ENCODE data around the gene UMAD1. TPM values are rescaled to one million over a fixed set of nuclear protein-coding genes. Genes with fewer than 3 reads are reported as not detected.
"Not testable (repeated sequence)": the region's sequence is repeated elsewhere in the genome, so short reads cannot be mapped to it uniquely, and the experiment has no call there.

Gene UMAD1
- total RNA-seq, 1 donor: 8.2 TPM

DNA sequence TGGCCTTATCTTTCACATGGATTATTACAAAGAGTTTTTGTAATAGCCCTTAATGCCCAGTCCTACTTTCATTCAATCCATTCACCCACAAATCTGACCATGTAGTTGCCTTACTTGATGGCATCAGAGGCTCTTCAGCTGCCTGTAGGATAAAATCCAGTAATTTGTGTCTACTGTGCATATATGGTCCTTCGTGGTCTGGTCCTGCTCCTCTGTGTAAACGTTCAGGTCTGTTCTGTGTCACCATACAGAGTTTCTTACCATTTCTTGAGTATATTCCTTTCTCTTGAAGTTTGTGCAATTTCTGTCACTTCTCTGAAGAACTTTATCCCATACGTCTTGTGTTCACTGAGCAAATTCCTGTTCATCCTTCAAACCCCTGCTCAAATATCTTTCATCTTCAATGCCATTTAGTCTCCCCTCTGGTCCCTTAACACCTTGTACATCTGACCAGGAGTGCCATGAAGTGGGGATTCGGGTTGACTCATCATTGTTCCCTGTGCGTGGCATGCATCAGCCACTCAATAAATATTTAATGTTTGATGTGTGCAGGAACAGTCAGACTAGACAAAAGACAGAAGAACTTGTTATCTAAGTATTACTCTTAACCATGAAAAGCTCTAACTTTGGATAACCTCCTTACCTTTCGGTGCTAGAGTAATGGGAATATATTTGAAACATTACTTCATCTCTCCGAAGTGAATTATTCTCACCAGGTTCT, 176.4 kb downstream of the UMAD1 start:
- H3K9me3 ChIP-seq (ENCODE audit: low read depth, low read length): no peaks in the 10 kb centered on the region
- H3K4me1 ChIP-seq (ENCODE audit: insufficient read depth, low read length): peaks cover 23% of the 10 kb centered on the region
- H3K4me3 ChIP-seq (ENCODE audit: low read length): no peak overlapping the region
- no peaks in the 10 kb centered on the region for H3K27me3 ChIP-seq (ENCODE audit: insufficient read depth, low read length)

DNA sequence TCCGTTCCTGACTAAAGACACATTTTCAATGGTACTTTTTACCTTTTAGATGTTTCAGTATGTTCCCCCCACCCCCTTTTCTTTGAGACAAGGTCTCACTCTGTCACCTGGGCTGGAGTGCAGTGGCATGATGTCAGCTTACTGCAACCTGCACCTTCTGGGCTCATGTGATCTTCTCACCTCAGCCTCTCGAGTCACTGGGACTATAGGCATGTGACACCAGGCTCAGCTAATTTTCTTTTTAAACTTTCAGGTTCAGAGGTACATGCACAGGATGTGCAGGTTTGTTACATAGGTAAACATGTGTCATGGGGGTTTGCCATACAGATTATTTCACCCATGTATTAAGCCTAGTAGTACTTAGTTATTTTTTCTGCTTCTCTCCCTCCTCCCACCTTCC, 177.2 kb downstream of the UMAD1 start:
- Histone ChIP-seq H3K9me3 (ENCODE audit: low read depth, low read length) (no peaks in the 10 kb centered on the region), H3K4me3 (ENCODE audit: low read length) (no peak overlapping the region), H3K27me3 (ENCODE audit: insufficient read depth, low read length) (no peaks in the 10 kb centered on the region), H3K4me1 (ENCODE audit: insufficient read depth, low read length) (peaks cover 23% of the 10 kb centered on the region)

DNA sequence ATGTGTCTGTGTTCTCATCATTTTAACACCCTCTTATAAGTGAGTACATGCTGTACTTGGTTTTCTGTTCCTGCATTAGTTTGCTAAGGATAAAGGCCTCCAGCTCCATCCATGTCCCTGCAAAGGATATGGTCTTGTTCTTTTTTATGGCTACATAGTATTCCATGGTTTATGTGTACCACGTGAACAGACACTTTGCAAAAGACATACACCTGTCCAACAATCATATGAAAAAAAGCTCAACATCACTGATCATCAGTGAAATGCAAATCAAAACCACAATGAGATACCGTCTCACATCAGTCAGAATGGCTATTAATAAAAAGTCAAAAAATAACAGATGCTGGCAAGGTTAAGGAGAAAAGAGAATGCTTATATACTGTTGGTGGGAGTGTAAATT, 177.6 kb downstream of the UMAD1 start:
- H3K4me3 ChIP-seq (ENCODE audit: low read length); H3K27me3 ChIP-seq (ENCODE audit: insufficient read depth, low read length); H3K9me3 ChIP-seq (ENCODE audit: low read depth, low read length): not testable (repeated sequence)
- peaks cover 23% of the 10 kb centered on the region for H3K4me1 ChIP-seq (ENCODE audit: insufficient read depth, low read length)

DNA sequence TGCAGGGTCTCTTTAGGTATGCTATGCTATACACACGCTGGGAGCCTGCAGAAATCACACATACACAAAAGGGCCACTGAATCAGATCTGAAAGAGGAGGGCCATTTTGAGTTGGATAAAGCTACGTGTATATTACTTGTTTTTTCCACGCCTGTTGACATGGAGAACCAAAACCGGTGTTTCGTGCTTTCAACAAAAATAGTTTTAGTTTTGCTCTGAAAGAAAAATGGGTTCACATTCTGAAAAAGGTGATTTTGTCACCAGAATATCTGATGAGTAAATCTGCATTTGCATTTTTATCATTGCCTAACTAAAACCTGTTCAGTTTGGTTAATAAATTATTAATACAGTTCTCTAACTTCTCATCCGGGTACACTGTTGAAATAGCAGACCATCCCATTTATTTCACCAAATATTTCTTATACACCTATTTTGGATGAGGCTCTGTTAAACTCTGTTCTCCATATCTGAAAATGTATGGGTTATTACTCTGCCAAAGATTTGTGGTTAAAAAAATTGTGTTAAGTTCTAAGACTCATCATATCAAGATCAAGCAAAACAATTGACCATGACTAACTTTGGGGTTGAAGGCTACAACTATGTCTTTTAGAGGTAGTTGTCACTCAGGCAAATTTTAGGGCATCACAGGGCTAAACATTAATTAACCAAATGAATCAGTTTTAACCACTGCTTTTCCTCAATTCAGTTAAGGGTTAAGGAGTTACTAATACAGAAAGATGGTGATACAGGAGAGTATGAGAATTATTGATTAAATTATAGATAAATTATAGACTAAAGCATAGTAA, 179.1 kb downstream of the UMAD1 start:
- Histone ChIP-seq H3K4me1 (ENCODE audit: insufficient read depth, low read length) (peaks cover 23% of the 10 kb centered on the region), H3K9me3 (ENCODE audit: low read depth, low read length) (no peaks in the 10 kb centered on the region), H3K27me3 (ENCODE audit: insufficient read depth, low read length) (no peaks in the 10 kb centered on the region), H3K4me3 (ENCODE audit: low read length) (no peak overlapping the region)

DNA sequence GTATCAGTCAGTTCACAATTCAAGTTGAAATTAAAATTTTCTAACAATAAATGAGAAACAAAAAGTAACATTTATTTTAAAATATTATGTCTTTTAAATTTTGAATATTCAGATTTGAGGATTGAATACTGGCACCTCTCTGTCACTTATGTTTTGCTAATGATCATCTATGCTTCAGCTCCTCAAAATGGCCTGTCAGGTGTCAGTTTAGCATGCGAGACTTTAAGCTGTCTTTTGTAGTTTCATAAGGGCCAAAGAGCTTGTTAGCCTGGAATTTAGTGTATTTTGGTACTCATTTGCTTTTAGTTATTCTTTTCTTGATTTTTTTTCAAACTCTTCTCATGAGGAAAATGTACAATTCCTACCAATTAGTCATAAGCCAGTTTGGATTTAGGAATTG, 179.9 kb downstream of the UMAD1 start:
- Histone ChIP-seq H3K4me1 (ENCODE audit: insufficient read depth, low read length) (peaks cover 22% of the 10 kb centered on the region), H3K27me3 (ENCODE audit: insufficient read depth, low read length) (no peaks in the 10 kb centered on the region), H3K9me3 (ENCODE audit: low read depth, low read length) (no peaks in the 10 kb centered on the region), H3K4me3 (ENCODE audit: low read length) (no peak overlapping the region)

DNA sequence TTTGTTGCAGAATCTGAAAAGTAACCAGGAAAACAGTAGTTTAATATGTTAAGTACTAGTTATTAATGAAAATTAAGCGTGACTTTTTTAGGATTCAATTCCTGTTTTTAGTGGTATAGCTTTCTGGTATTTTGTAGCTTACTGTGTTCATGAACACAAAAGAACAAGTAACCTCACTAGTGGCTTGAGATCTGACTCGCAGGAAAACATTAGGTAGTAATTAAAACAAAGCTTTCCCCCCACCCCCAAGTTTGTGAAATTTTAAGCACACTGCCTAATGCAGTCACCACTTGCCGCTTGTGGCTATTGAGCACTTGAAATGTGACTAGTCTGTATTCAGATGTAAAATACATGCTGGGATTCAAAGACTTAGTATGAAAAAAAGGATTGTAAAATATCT, 180.4 kb downstream of the UMAD1 start:
- Histone ChIP-seq H3K4me1 (ENCODE audit: insufficient read depth, low read length) (peaks cover 17% of the 10 kb centered on the region), H3K9me3 (ENCODE audit: low read depth, low read length) (no peaks in the 10 kb centered on the region), H3K4me3 (ENCODE audit: low read length) (no peak overlapping the region), H3K27me3 (ENCODE audit: insufficient read depth, low read length) (no peaks in the 10 kb centered on the region)

DNA sequence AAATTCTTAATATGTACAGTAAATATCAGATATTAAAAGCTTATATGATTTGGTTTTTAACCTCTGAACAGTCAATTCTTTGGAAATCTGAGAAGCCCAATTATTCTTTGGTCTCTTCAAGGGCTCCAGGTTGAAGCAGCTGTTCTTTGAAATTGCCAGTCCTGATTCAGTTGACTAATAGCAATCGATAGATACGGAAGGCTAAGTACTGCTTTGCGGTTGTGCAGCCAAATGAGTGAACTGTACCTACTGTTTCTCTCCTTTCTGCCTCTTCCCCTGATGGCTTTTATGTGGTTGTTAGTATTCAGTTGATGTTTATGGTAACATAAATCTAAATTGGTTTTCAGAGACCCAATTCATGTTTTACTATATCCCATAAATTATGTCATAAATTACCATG, 181.0 kb downstream of the UMAD1 start:
- Histone ChIP-seq H3K27me3 (ENCODE audit: insufficient read depth, low read length) (no peaks in the 10 kb centered on the region), H3K4me3 (ENCODE audit: low read length) (no peak overlapping the region), H3K4me1 (ENCODE audit: insufficient read depth, low read length) (peaks cover 11% of the 10 kb centered on the region), H3K9me3 (ENCODE audit: low read depth, low read length) (no peaks in the 10 kb centered on the region)

DNA sequence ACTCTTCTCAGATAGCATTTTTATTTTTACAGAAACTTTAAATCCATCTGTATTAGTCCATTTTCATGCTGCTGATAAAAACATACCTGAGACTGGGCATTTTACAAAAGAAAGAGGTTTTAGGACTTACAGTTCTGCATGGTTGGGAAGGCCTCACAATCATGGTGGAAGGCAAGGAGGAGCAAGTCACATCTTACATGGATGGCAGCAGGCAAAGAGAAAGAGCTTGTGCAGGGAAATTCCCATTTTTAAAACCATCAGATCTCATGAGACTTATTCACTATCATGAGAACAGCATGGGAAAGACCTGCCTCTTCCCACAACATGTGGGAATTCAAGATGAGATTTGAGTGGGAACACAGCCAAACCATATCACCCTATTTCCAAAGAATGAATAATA, 184.7 kb downstream of the UMAD1 start:
- H3K4me3 ChIP-seq (ENCODE audit: low read length); H3K9me3 ChIP-seq (ENCODE audit: low read depth, low read length); H3K4me1 ChIP-seq (ENCODE audit: insufficient read depth, low read length); H3K27me3 ChIP-seq (ENCODE audit: insufficient read depth, low read length): not testable (repeated sequence)

DNA sequence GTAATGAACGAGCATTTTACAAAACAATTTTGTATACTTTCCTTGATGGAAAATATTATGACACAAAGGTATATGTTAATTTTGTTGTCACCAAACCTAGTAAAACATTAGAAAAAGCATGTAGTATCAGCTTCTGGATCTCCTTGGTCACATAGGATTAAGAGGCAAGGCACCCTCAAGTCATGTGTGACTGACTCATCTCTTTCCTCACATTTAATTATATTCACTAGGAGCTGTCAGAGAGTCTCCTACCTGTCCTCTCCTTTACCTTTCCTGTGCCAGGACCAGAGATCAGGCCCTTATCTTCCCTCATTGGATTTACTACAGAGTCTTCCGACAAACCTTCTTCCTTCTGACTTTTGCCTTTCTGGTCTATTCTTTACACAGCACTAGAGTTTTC, 189.1 kb downstream of the UMAD1 start:
- H3K4me3 ChIP-seq (ENCODE audit: low read length): no peak overlapping the region
- H3K9me3 ChIP-seq (ENCODE audit: low read depth, low read length): no peaks in the 10 kb centered on the region

DNA sequence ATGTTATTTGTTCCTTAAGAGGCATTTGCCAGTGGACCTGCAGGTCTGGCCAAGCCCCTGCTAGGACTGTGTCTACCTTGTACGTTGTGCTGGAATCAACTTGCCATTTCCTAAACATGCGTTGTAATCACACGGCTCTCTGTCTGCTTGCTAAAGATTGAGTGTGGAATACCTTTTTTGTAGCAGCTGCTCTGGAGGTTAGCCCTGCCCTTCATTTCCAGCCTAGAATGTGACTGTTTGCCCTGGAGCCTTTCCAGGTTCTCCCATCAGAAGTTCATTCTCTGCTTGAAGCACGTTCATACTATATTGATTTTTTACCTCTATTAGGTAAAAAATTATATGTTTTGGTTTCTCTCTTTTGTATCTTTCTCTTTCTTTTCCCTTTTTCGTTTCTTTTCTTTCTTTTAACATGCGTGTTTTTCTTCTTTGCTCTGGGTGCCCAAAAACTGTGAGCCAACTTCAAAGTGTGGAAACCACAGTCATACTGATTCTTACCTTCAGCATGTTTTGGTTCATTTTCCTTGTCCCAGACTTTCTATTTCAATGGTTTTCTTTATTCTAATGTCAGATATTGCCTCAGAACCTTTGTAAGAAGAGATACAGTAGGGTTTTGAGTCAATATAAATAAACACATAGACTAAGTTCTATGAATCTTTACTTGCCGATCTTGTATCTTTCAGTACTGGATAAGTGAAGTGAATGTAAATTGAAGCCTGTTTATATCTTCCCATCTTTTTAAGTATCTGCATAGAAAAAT, 189.7 kb downstream of the UMAD1 start:
- Histone ChIP-seq H3K9me3 (ENCODE audit: low read depth, low read length) (no peaks in the 10 kb centered on the region), H3K4me1 (ENCODE audit: insufficient read depth, low read length) (no peaks in the 10 kb centered on the region), H3K27me3 (ENCODE audit: insufficient read depth, low read length) (no peaks in the 10 kb centered on the region), H3K4me3 (ENCODE audit: low read length) (no peak overlapping the region)

More for the DNA sequence above, 189.1 kb downstream of the UMAD1 start:
- Histone ChIP-seq H3K4me1 (ENCODE audit: insufficient read depth, low read length) (no peaks in the 10 kb centered on the region), H3K27me3 (ENCODE audit: insufficient read depth, low read length) (no peaks in the 10 kb centered on the region)

DNA sequence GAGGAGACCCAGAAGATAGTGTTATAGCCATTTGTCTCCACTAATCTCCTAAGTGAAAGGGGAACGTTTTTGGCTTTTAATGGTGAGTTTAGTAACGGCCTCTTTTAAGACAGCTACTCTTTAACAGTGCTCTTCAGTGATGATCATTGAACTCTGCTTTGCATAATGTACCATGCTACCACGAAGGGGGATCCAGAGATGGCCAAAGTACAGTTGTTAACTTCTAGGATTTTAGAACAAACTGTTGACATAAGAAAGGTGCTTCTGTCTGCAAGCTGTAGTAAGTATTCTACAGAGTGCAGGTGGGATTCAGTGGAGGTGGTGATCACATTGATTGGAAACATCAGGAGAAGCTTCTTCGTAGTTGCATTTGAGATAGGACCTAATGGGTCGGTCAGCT, 192.0 kb downstream of the UMAD1 start:
- H3K4me3 ChIP-seq (ENCODE audit: low read length): no peak overlapping the region
- no peaks in the 10 kb centered on the region for H3K4me1 ChIP-seq (ENCODE audit: insufficient read depth, low read length)
- no peaks in the 10 kb centered on the region for H3K9me3 ChIP-seq (ENCODE audit: low read depth, low read length)
- H3K27me3 ChIP-seq (ENCODE audit: insufficient read depth, low read length): no peaks in the 10 kb centered on the region

DNA sequence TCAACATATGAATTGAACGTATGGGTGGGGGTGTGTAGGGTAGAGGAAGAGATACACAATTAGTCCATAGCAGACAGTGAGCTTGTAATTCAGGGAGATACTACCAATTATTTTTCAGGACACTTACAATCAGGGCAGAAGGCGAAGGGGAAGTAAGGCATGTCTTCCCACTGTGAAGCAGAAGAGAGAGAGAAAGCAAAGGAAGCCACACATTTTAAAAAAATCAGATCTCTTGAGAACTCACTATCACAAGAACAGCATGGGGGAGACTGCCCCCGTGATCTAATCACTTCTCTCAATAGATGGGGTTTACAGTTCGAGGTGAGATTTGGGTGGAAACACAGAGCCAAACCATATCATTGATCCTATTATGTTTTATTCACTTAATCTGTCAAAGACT, 194.2 kb downstream of the UMAD1 start:
- H3K9me3 ChIP-seq (ENCODE audit: low read depth, low read length): no peaks in the 10 kb centered on the region
- H3K27me3 ChIP-seq (ENCODE audit: insufficient read depth, low read length): no peaks in the 10 kb centered on the region
- no peaks in the 10 kb centered on the region for H3K4me1 ChIP-seq (ENCODE audit: insufficient read depth, low read length)
- H3K4me3 ChIP-seq (ENCODE audit: low read length): no peak overlapping the region

DNA sequence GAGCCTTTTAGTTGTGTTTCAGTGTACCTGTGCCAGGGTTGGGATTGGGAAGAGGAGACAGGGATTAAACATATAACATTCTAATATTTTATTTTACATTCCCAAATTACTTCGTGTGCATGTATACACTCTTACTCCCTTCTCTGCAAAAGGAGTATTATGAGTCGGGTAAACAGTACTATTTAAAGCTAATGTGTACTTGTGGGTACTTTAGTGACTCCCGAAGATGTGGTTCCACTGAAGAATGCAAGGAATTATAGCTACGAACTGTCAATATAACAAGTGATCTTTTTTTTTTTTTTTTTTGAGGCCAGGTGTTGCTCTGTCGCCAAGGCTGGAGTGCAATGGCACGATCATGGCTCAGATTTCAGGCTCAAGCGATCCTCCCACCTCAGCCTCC, 200.5 kb downstream of the UMAD1 start:
- Histone ChIP-seq H3K9me3 (ENCODE audit: low read depth, low read length) (no peaks in the 10 kb centered on the region), H3K4me1 (ENCODE audit: insufficient read depth, low read length) (no peaks in the 10 kb centered on the region), H3K27me3 (ENCODE audit: insufficient read depth, low read length) (no peaks in the 10 kb centered on the region), H3K4me3 (ENCODE audit: low read length) (no peak overlapping the region)

DNA sequence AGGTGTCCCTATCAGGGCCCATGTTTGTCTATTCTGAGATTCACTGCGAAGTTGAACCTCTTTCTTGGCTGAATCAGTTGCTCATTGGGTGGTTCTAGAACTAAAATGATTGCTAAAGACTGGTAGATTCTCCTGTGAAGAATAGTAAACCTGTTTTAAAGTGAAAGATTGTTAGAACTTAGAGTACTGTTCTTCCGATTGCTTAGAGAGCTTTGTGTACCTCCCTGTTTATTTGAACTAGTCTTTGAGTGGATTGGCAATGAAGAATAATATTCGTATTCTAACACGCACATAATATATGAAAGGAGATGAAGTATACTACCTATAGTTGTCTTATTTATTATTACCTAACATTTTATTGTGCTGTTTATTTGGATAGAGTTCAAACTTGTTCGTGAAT, 202.7 kb downstream of the UMAD1 start:
- H3K4me1 ChIP-seq (ENCODE audit: insufficient read depth, low read length): peaks cover 5% of the 10 kb centered on the region
- H3K9me3 ChIP-seq (ENCODE audit: low read depth, low read length): no peaks in the 10 kb centered on the region
- no peak overlapping the region for H3K4me3 ChIP-seq (ENCODE audit: low read length)
- H3K27me3 ChIP-seq (ENCODE audit: insufficient read depth, low read length): no peaks in the 10 kb centered on the region

DNA sequence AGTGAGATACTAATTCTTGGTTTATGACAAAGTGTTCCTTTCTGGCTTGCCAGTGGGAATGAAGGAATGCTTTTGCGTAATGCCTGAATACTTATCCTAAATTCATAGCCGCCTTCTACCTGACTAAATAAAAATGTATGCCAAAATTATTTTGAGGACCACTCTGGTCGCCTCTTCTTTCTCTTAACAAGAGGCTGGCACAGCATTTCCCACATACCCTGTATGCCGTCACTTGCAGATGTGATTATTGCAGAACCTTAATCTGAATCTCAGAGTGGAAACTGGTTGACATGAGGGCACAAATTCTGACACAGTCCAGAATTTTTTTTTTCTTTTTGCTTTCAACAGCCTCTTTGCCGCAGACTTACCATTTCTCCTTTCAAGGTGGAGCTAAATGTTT, 203.4 kb downstream of the UMAD1 start:
- Histone ChIP-seq H3K9me3 (ENCODE audit: low read depth, low read length) (no peaks in the 10 kb centered on the region), H3K4me1 (ENCODE audit: insufficient read depth, low read length) (peaks cover 5% of the 10 kb centered on the region), H3K27me3 (ENCODE audit: insufficient read depth, low read length) (no peaks in the 10 kb centered on the region), H3K4me3 (ENCODE audit: low read length) (no peak overlapping the region)

Measured in mononuclear cell (primary cell).